Endothelial cell of umbilical vein (primary cell): Measurements from ENCODE around the gene PHF23. TPM values are rescaled to one million over a fixed set of nuclear protein-coding genes. Genes with fewer than 3 reads are reported as not detected.

Experiments used
- BruUV-seq: library from RNA; stranded (reverse); fragments of 400-500 nt; replicated peaks from 2 replicates; lab custom pipeline; 2021; lab: Mats Ljungman, UMichigan
- CTCF ChIA-PET: fragments of 300-600, 350-600 bp; sonication (Branson Sonifier 250); formaldehyde crosslinking; loops from one replicate; lab custom pipeline; 2021; ENCODE audit warnings: antibody characterized with exemption, inconsistent platforms; lab: Charles Lee
- POLR2A ChIA-PET: fragments of 300-600, 350-600 bp; sonication (Branson Sonifier 250); formaldehyde crosslinking; loops from one replicate; lab custom pipeline; 2021; ENCODE audit warnings: antibody characterized with exemption, inconsistent platforms; lab: Charles Lee
- DNase-seq: peaks from one replicate; pipeline ENCODE4 v3.0.0-alpha.2; 2011; ENCODE audit warnings: low read depth, low spot score
- FAIRE-seq: peaks from 2 replicates; lab custom pipeline; 2011; peaks lifted over from hg19 to GRCh38; lab: Jason Lieb, UNC
- H2AFZ ChIP-seq: 2 replicates; pipeline ENCODE4 v1.6.0; 2012; ENCODE audit warnings: low read depth, low read length, control low read depth, inconsistent platforms
- H3K27ac ChIP-seq: 2 replicates; pipeline ENCODE4 v1.5.1; 2011; ENCODE audit warnings: low read depth, mild to moderate bottlenecking, control low read depth, low read length, moderate library complexity; ENCODE audit not compliant: insufficient read depth
- H3K27me3 ChIP-seq, 2 experiments: 2 replicates each; pipeline versions ENCODE4 v1.6.0 to v1.6.1; 2011; ENCODE audit warnings: low read length in 2 of 2, mixed read lengths in 1 of 2; ENCODE audit not compliant: control insufficient read depth in 2 of 2, insufficient read depth in 2 of 2
- H3K36me3 ChIP-seq, 2 experiments: 2 replicates in 1 of 2; 3 replicates in 1 of 2; pipeline ENCODE4 v1.5.1; 2011; ENCODE audit warnings: low read length in 2 of 2, mild to moderate bottlenecking in 1 of 2, moderate library complexity in 1 of 2; ENCODE audit not compliant: control insufficient read depth in 2 of 2, insufficient read depth in 2 of 2; ENCODE audit errors: extremely low read depth in 1 of 2
- H3K4me1 ChIP-seq: 3 replicates; pipeline ENCODE4 v1.5.1; 2011; ENCODE audit warnings: mild to moderate bottlenecking, low read length; ENCODE audit not compliant: control insufficient read depth, insufficient read depth; ENCODE audit errors: extremely low read depth
- H3K4me2 ChIP-seq: 2 replicates; pipeline ENCODE4 v1.6.1; 2011; ENCODE audit warnings: low read length, control low read depth, mixed read lengths; ENCODE audit not compliant: insufficient read depth
- H3K4me3 ChIP-seq, 3 experiments: fragments of 200-600 bp in 1 of 3; sonication (generic), shearing (Covaris generic) in 1 of 3; replicated peaks in 1 of 3; 2 replicates each; pipeline ENCODE4 v1.5.1; 2011 to 2016; ENCODE audit warnings: control low read depth in 3 of 3, low read length in 3 of 3, mild to moderate bottlenecking in 2 of 3, inconsistent platforms in 1 of 3, low read depth in 1 of 3, moderate library complexity in 1 of 3; ENCODE audit not compliant: insufficient read depth in 1 of 3
- H3K79me2 ChIP-seq: 2 replicates; pipeline ENCODE4 v1.6.0; 2012; ENCODE audit warnings: low read length, inconsistent platforms; ENCODE audit not compliant: control insufficient read depth, insufficient read depth
- H3K9ac ChIP-seq: replicated peaks from 2 replicates; pipeline ENCODE3; 2011; ENCODE audit warnings: low read length, control low read depth; ENCODE audit not compliant: insufficient read depth; ENCODE audit errors: extremely low read depth
- H3K9me1 ChIP-seq: replicated peaks from 3 replicates; pipeline ENCODE4 v1.6.0; 2011; ENCODE audit warnings: mild to moderate bottlenecking, low read length; ENCODE audit not compliant: control insufficient read depth, insufficient read depth; ENCODE audit errors: extremely low read depth
- H3K9me3 ChIP-seq: replicated peaks from 2 replicates; pipeline ENCODE4 v1.5.1; 2012; ENCODE audit warnings: low read length, inconsistent platforms; ENCODE audit not compliant: control insufficient read depth, insufficient read depth
- H4K20me1 ChIP-seq: replicated peaks from 2 replicates; pipeline ENCODE3; 2011; ENCODE audit warnings: mild to moderate bottlenecking, low read length; ENCODE audit not compliant: control insufficient read depth, insufficient read depth; ENCODE audit errors: extremely low read depth
- EZH2 ChIP-seq: IDR thresholded peaks from 2 replicates; pipeline ENCODE4 v1.6.1; 2012; ENCODE audit warnings: borderline replicate concordance, low read depth, mild to moderate bottlenecking, moderate library complexity, low read length, inconsistent platforms; ENCODE audit not compliant: severe bottlenecking
- FOS ChIP-seq: IDR thresholded peaks from 2 replicates; pipeline ENCODE4 v1.6.1; 2011; ENCODE audit warnings: mild to moderate bottlenecking, low read length, moderate library complexity, borderline replicate concordance; ENCODE audit not compliant: insufficient read depth
- GATA2 ChIP-seq: IDR thresholded peaks from 2 replicates; pipeline ENCODE4 v1.7.0; 2011; ENCODE audit warnings: low read depth, mild to moderate bottlenecking, moderate library complexity, mixed read lengths, low read length; ENCODE audit not compliant: insufficient read length, insufficient read depth
- JUN ChIP-seq: IDR thresholded peaks from 2 replicates; pipeline ENCODE4 v1.6.1; 2011; ENCODE audit warnings: borderline replicate concordance, low read depth; ENCODE audit not compliant: insufficient read length, insufficient read depth
- MYC ChIP-seq: IDR thresholded peaks from one replicate; pipeline ENCODE4 v1.6.1; 2011; ENCODE audit warnings: mild to moderate bottlenecking, low read depth, low read length
- POLR2A ChIP-seq: IDR thresholded peaks from 2 replicates; pipeline ENCODE4 v1.6.1; 2012; ENCODE audit warnings: low read depth, mild to moderate bottlenecking, control low read depth, low read length
- POLR2AphosphoS5 ChIP-seq: IDR thresholded peaks from 2 replicates; pipeline ENCODE4 v1.6.1; 2012; ENCODE audit warnings: low read depth, mild to moderate bottlenecking, control low read depth, low read length, moderate library complexity; ENCODE audit not compliant: insufficient read depth
- dilution Hi-C: fragments of 300-500 bp; cut with MboI; formaldehyde crosslinking; loops from one replicate; pipeline ENCODE4 v1.15.0; 2019; ENCODE audit warnings: low sequenced_read_pairs; ENCODE audit not compliant: extremely low pct_ligation_motif_present
- intact Hi-C: fragments of 100-400 bp; cut with micrococcal nuclease; formaldehyde crosslinking; loops from one replicate; pipeline ENCODE4 v1.10.0; 2022
- polyA plus RNA-seq, 4 experiments: library from polyadenylated mRNA; depleted of rRNA in 3 of 4; stranded (reverse) in 3 of 4; unstranded in 1 of 4; fragments of >200 nt; gene quantifications; 2 replicates each; pipeline versions ENCODE4 v1.2.1 to v1.2.3, GENCODE V29; 2011 to 2012; ENCODE audit warnings: missing spikeins in 1 of 4
- total RNA-seq: library from RNA; stranded (reverse); gene quantifications from 2 replicates; pipeline ENCODE4 v1.2.3, GENCODE V29; 2021
- TF ChIP-seq, protein P1 (sequence below): IDR thresholded peaks from 2 replicates; pipeline ENCODE4 v1.6.1; 2011; ENCODE audit not compliant: insufficient read depth, insufficient read length
- TF ChIP-seq, protein P2 (sequence below), 2 donors: IDR thresholded peaks; 1 replicate in 1 of 2; 2 replicates in 1 of 2; pipeline ENCODE4 v1.5.1; 2011; ENCODE audit warnings: low read length in 2 of 2, mild to moderate bottlenecking in 2 of 2, moderate library complexity in 2 of 2, control low read depth in 1 of 2, inconsistent platforms in 1 of 2, low read depth in 1 of 2; ENCODE audit not compliant: insufficient read depth in 1 of 2; ENCODE audit errors: extremely low read depth in 1 of 2

Gene PHF23
- total and polyA plus RNA-seq, 2 donors (not counting 3 experiments of a cell fraction or from before 2014, with no cell fraction given), result 35.6 to 54.7 TPM

DNA sequence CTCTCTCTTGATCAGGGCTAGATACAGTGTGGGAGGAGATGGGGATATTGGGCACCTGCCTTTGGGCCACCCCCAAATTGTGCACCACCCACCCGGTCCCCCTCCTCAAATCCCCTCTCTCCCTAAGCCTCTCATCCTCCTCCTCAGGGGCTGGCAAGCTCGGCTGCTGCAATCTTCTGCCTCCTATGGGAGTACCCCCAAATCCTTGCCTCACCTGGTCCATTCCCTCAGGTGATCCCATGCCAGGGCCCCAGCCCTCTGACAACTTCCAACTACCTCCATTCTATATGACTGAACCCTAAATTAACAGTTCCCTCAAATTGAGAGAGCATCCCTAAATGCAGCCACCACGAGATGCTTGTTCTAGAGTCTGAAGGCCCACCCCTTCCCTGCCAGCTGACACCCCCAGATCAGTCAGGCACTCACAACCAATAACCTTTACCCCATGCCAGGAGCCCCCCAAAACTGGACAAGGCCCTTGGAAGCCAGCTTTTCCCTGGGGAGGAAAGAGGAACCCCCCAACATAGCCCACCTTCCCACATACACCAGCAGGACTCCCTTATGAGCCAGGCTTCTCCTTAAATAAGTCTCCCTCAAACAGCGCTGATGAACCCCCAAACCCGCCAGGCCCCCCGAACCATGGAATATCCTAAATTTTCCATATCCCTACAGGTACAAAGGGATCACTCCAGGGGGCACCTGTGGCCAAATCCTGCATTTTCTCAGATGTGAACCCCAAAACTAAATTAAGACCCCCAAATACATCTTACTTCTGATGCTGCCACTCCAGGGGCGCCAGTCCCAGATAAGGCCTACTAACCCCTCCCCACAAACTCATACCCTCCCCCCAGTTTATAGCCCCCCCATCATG, 22.8 kb downstream of the PHF23 start:
- H3K9ac ChIP-seq, result peak overlapping the region; percentile 40
- CTCF ChIA-PET, result interaction anchor here (0.6 to 1.5 kb wide), 3 partner anchors 113 to 189 kb away, joined by 3 to 4 read pairs (median 4); no protein-coding TSS in a partner anchor

More for the DNA sequence above, 22.8 kb downstream of the PHF23 start:
- no peaks in the 10 kb centered on the region for H4K20me1 ChIP-seq
- H3K79me2 ChIP-seq, result peaks cover 20% of the 10 kb centered on the region
- FAIRE-seq (no peak), DNase-seq (no peak)
- H3K36me3 ChIP-seq, result peaks cover 0 to 3% of the 10 kb centered on the region in 2 experiments
- no peaks in the 10 kb centered on the region for H3K9me1 ChIP-seq
- peak overlapping the region; percentile 52 to 56 (median 54) for H3K4me3 ChIP-seq
- H3K27me3 ChIP-seq, result no peaks in the 10 kb centered on the region
- no TSS peak for BruUV-seq
- intact Hi-C loops, result no loop called here
- no peak overlapping the region for H3K27ac ChIP-seq
- peaks cover 40% of the 10 kb centered on the region for H3K4me1 ChIP-seq
- H2AFZ ChIP-seq, result no peak overlapping the region
- dilution Hi-C loops, result no loop called here
- H3K4me2 ChIP-seq, result peak overlapping the region; percentile 58
- TF ChIP-seq POLR2AphosphoS5 (no peak), FOS (no peak), GATA2 (no peak), EZH2 (no peak), MYC (no peak), POLR2A (no peak), JUN (no peak)
- TF ChIP-seq, protein P1, sequence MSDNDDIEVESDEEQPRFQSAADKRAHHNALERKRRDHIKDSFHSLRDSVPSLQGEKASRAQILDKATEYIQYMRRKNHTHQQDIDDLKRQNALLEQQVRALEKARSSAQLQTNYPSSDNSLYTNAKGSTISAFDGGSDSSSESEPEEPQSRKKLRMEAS, result no peak
- TF ChIP-seq, protein P2, sequence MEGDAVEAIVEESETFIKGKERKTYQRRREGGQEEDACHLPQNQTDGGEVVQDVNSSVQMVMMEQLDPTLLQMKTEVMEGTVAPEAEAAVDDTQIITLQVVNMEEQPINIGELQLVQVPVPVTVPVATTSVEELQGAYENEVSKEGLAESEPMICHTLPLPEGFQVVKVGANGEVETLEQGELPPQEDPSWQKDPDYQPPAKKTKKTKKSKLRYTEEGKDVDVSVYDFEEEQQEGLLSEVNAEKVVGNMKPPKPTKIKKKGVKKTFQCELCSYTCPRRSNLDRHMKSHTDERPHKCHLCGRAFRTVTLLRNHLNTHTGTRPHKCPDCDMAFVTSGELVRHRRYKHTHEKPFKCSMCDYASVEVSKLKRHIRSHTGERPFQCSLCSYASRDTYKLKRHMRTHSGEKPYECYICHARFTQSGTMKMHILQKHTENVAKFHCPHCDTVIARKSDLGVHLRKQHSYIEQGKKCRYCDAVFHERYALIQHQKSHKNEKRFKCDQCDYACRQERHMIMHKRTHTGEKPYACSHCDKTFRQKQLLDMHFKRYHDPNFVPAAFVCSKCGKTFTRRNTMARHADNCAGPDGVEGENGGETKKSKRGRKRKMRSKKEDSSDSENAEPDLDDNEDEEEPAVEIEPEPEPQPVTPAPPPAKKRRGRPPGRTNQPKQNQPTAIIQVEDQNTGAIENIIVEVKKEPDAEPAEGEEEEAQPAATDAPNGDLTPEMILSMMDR (IDR thresholded peaks at IDR 0.05; ENCODE audit: extremely low read depth in 1 of 2, insufficient read depth in 1 of 2, low read depth in 1 of 2, low read length in 2 of 2), result no peak
- H3K9me3 ChIP-seq, result no peaks in the 10 kb centered on the region
- POLR2A ChIA-PET, result no interaction called here
